GM21515 (cell line): ENCODE data around the gene CPEB3.
A peak's percentile ranks its signal among the peaks of the same experiment; 100 is the strongest.

Source experiments
- ATAC-seq: cut with Tn5 transposase; IDR thresholded peaks from one replicate; pipeline ENCODE4 v1.9.1; 2021; ENCODE audit not compliant: unreplicated experiment

Gene CPEB3

DNA sequence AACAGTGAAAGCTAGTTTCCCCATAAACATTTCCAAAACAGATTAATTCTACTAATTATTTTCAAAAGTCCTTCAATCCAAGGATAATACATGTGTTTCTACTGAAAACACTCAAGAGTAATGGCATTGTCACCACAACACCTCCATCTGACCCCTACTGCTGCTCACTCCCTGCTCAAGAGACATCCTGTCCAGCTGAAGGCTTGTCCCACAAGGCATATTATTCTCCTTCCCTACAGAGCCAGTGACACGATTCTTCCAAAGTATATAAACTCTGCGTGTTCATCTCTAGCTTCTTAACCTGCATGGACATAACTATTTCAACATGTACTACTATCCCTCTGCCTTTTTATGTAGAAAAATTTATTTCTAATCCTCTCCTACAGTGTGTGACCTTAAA, 182.1 kb downstream of the CPEB3 start:
- ATAC-seq, result no peak

DNA sequence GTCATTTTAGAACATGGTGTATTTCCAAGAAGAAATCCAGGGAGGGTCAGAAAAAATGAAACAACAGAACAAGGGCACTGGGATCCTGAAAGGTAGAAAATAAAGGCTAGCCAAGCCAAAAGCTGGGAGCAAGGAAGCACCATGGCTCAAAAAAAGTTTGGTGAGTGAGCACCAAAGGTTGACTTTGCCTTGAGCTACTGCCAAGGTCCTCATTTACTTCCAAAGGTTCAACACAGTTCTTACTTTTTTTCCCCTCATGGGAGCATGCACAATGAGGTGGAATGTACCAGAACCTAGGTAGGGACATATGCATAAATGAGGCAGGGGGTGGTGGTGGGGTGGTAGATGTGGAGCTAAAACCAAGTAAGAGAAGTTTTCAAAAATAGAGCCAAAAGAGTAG, 182.8 kb downstream of the CPEB3 start:
- no peak for ATAC-seq

DNA sequence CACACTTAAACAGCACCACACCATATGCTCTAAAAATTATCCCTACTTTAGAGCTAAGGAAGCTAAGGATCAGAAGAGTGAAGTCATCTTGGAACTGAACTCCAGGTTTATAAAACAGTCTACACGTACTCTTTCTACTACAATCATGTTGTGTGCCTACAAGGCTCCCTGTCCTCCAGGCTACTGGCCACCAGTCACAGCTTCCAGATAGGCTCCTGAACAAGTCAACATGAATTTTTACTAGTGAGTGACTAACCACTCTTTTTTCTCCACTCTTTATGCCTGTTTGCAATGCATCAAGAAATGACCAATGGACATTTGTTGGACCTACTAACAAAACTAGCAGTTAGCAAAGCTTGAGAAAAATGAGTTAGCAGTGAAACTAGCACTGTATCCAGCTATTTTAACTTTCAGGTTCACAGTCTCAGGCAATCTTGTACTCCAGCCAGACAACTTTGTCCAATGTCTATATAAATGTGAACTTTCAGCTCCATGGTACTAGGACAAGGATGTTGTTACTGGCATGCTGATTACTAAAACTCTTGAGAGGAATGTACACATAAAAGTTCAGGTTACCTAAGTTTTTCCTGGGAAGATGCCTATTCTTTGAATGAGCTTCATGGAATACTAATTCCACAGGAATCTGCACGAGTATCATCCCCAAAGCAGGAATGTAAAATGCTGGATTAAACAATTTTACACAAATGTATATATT, 187.3 kb downstream of the CPEB3 start:
- no peak for ATAC-seq

DNA sequence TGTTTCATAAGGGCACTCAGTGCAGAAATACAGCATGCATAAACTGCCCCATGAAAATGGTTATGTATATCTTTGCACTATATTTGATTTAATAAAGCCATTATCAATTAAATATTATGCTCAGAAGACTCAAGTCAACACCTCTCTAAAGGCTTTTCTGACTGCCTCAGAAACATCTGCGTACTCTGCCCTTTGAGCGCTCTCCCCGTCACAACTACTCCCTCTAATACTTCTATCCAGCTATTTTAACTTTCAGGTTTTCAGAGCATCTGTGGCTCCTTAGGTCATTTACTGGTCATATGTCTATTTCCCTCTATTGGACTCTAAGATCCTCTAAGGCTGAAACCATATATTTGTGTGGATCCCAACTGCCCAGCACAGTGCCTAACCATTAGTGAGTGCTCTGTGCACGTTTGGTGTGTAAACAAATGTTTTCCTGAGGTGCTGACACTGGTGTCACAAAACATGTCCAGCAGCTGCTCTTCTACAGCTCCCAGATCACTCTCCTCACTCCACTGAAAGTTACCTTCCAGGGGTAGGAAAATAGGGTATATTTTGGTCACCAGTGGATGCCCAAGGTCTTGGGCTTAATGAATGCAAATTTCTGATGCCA, 188.2 kb downstream of the CPEB3 start:
- no peak for ATAC-seq

DNA sequence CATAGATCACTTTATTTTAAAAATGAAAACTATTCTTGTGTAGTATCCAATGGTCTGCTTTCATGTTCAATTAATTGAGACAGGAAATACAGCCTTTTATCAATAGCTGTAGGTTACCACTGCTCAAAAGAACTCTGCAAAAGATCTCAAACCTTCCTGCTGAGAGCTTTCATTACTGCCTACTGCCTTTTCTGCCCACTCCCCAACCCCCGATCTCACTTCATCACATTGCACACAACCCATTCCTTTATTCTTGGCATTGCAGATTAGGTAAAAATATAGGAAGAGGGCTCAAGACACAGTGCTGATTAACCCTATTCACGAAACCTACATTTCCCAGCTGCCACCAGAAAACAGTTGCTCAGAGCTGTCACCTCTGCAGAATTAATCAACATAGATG, 195.9 kb downstream of the CPEB3 start:
- no peak for ATAC-seq

DNA sequence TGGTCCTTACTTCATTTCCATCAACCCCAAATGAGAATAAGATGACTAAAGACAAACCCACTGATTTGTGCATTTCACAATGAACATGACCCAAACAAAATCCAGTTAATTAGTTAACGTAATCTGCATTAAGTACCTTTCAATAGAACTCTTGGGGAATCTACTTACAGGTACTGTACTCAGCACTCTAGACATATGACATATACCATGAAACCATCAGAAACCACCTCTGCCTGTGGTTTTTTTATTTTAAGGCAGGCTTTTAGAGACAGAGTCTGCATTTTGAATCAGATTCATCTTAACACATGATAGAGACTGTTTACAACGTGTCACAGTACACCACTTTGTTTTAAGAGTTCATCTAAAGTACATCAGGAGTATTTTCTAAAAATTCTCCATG, 198.9 kb downstream of the CPEB3 start:
- no peak for ATAC-seq

DNA sequence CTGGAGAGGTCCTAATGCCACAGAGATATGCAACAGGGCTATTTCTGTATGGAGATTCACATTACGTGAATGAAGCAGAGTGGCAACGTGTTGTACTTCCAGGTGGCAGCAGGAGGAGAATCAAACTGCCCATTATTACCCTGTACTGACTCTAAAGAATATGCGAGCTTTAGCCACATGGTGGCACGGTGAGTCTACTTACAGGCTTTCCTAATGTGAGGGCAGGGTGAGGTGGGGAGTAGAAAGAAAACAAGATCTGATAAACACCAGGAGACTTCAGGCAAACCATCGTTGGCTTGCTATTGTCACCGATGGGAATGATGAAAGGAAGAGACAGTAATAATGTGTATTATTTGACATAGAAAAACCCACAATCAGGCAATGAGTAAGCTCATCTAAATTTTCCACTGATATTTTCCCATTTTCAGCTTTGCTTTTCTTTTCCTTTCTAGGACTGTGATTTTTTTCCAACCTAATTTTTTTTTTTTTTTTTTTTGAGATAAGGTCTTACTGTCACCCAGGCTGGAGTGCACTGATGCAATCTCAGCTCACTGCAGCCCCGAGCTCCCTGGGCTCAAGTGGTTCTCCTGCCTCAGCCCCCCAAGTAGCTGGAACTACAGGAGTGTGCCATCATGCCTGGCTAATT, 203.0 kb downstream of the CPEB3 start:
- ATAC-seq, result peak; percentile 90

DNA sequence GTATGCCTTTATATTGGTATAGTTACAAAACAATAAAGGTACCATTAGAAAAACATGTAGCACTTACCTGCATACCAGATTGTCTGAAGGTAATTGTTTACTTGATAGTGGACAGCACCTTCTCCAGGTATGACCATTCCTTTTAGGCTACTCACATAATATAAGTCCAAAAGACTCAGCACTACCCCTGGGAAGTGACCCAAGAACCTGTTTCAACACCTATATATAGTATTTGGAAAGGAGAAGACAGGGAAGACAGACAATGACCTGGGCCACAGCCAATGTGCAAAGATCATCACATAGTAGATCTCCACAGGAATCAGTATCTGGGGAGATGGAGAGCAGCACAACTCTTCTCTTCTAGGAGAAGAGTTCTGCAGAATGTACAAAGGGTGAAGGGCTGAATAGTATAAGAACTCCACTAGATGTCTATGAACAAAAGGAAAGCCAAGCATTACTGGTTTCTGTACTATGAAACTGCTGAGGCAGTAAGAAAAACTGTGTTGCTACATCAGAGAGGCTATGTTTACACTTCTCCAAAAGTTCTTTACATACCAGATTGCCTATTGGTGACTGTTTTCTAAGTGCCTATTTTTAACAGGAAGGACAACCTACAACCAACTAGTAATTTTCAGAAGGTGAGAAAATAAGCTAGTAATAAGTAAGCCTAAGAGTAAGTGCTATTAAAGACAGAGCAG, 208.1 kb downstream of the CPEB3 start:
- no peak for ATAC-seq

DNA sequence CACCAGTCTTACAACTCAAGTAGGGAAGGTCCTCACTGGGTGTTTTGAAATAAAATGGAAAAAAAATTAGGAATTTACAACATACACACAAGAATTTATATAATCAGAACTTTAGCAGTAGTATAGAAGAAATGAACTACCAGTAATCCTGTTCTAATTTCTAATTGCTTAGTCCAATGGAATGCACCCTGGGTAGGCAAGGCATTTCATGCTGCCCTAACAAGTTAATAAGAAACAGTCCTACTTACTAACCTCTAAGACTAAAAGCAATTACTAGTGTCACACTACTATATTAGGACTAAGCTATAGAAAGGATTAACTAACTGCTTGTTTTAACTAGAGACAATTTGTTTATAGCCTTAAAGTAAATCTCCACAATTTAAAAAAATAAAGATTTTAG, 209.2 kb downstream of the CPEB3 start:
- no peak for ATAC-seq

DNA sequence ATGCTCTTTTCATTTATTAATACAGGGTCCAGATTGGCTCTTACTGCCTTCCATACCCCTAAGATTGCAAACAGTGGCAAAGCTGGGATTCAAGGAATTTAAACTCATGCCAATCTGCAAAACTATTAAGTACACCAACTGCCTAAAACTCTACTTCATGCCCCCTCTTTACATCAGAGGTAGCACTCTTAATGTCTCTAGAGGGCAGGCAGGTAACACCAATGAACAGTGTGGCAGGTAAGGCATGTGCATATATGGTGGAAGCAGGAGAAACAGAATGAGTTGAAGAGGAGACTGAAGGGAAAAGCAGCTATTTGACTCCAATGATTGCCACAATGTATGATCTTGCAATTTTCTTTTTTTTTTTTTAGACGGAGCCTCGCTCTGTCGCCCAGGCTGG, 210.6 kb downstream of the CPEB3 start:
- ATAC-seq, result no peak

DNA sequence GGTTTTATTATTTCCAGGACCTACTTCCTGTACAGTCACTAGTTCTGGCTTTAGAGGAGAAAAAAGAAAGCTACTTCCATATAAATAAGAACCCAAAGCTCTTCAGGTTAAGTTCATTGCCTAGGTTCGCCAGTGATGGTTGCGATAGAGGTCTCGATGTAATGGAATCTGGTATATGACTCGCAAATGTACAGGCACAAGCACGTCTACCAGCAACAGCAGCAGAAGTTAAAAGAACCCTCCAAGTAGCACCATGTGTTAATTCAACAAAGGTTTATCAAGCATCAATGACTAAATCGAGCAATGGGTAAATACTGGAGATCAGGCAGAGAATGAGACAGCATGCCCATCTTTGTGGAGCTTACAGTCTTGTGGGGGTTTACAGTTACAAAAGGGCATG, 211.9 kb downstream of the CPEB3 start:
- ATAC-seq, result no peak

DNA sequence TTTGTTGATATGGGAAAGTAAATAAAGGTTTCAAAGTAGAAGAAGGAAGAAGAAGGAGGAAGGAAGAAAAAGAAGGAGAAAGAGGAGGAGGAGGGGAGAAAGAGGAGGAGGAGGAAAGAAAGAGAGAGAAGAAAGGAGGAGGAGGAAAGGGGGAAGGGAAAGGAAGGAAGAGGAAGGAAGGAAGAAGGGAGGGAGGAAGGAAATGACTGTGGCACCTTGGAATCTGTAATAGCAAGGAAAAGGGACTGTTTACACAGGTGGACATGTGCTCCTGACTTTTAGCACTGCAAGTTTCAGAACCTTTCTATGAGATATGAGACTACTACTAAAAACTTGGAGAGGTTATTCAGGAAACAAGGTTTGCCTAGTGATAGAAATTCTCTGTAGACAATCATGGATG, 214.2 kb downstream of the CPEB3 start:
- ATAC-seq, result no peak

DNA sequence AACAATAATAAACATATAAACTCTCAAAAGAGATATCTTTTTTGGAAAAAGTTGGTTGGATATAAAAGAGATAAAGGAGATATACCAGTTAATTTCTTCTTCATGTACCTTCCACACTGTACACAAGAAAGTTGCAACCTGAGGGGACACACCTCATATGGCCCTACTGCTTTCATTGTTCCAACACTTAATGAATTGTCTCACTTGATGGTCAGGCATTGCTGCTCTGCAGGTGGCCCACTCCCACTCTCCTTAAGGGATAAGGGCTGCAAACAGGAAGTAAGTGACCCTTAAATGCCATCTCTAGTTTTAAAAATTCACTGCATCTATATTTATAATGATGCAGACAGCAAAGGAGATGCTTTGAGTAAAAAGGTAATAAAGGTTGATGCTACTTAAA, 215.0 kb downstream of the CPEB3 start:
- no peak for ATAC-seq

DNA sequence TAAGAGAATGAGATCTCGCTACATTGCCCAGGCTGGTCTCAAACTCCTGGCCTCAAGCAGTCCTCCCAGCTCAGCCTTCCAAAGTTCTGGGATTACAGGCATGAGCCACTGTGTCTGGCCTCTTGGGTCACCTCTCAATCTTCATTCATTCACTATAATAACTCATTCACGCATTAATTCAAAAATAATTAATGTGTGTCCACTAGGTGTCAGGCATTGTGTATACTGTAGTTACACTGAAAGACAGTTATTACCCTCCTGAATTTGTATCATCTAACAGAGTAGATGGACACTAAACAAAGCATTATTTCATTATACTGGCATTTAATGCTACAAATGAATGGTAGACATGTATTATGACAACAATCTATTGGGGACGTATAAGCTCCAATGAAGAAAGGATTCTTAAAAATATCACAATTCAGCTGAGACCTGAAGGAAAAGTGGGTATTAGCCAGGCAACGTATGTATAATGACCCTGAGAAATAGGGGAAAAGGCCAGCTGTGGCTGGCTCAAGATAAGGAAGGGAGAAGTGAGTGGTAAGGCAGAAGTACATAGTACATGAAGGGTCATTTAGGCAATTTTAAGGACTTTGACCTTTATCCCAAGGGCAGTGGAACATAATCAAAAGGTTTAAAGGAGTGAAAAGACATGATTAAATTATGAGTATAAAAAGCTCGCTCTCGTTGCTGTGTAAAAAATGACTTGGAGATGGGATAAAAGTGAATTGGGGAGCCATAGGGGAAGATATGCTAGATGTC, 216.6 kb downstream of the CPEB3 start:
- ATAC-seq, result no peak

DNA sequence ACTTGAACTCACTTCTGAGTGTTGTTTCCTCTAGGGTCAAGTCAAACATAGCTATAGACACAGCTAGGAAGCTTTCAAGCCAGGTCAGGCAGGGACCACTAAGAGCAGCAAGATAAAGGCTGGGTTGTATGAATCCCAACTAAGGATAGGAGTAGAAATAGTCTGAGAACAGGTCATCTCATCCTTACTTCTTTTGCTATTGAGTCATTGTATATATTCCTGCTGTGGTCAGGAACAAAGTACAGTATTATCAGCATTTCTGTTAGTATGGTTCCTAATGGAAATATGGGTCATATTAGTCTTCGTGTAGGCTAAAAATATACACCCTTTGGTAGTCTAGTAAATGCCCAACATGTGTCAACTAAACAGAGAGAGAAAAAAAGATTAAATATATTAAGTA, 222.0 kb downstream of the CPEB3 start:
- ATAC-seq, result no peak

DNA sequence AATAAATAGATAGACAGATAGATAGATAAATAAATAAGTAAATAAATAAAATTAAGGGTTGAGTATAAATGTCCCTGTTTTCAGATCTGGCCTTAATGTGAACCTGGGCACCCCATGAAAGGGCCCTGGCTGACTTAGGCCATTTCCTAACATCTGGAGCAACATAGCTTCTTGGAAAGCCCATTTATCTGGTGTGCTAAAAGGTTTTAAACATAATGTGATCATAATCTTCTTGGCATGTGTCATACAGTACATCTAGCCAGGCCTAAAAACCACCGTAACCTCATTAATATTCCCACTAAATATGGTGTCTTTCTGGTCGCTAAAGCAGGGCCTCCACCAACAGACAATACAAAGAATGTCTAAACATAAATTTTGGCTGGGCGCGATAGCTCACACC, 224.5 kb downstream of the CPEB3 start:
- ATAC-seq, result no peak

DNA sequence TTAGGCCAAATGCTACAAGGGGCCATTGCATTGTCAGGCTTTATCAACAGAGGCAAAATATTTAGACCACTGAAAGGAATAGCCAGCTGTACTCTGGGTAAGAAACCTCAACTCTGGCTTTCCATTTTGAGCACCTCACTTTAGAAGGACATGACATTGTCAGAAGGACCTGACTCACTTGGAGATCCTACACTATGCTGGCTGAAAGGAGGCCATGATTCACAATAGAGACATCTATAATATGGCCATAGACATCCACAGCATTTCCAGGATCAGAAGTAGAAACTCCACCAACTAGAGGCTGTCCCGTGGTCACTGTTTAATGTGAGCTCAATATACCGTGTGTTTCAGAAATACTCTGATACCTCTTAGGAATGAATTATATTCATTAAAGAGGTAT, 226.4 kb downstream of the CPEB3 start:
- no peak for ATAC-seq

DNA sequence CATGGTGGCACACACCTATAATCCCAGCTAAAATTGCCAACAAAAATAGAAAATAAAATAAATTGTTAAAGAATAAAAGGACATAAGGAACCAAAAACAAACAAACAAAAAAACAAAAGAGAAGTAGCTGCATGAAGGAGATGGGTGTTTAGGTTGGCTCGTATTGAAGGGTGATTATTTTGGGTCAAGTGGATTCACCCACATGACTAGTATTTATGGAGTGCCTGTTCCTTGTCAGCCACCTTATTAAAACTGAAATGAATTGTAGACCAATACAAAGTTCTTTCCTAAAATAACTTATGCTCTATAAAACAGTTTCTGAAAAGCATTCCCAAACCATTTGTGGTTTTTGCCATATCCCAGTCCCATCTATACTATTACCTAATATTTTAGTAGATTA, 228.6 kb downstream of the CPEB3 start:
- no peak for ATAC-seq

DNA sequence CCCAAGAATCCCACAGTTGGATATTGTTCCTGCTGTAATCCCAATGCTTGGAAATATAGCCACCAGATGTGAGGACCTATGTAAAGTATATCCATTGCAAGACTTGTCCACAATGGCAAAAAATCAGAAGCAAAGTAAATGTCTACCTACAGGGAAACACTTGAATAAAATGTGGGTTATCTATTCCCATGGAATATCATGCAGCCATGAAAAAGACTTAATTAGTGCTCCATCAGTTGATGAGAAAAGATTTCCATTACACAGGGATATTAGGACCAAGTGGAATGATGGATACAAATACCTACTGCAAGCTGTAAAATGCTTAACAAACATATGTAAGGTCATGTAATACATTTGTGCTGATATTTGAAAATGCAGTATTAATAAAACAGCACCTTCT, 236.1 kb downstream of the CPEB3 start:
- ATAC-seq, result no peak

DNA sequence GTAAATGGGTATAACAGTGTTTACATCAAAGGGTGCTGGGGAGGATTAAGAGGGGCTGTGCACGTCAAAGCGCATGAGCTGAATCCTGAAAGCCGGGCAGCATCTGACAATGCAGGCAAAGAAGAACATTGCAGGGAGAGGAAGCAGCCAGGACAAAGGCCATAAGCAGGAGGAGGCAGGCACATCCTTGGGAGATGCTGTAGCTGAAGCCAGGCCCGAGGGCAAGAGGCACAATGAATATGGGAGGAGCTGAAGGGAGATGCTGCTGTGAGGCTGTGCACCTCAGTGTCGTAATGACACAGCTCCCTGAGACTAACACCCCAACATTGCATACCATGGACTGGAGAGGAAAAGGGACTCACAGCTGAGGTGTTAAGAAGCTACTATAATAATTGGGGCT, 238.1 kb downstream of the CPEB3 start:
- no peak for ATAC-seq

DNA sequence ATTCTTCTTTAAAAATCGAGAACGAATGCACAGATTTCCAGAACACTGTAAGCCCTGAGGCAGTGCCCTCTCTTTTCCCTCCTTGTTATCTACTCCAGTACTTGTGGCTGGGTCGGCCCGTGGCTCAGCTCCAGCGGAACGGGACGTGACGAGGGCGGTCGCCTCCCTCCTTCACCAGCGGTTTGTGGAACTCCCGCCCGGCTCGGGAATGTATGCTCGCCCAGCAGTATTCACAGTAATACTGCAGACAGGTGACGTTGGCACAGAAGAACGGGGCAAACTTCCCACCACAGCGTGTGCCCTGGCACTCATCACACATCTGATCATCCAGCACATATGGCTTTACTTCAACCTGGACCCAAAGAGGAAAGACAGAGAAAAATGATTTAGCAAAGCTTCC, 238.8 kb downstream of the CPEB3 start:
- no peak for ATAC-seq
